Measurements from ENCODE around the gene TMEM207. TPM values are rescaled to one million over a fixed set of nuclear protein-coding genes. Genes with fewer than 3 reads are reported as not detected.
"Not testable (repeated sequence)": the region's sequence is repeated elsewhere in the genome, so short reads cannot be mapped to it uniquely, and the experiment has no call there.

TMEM207 gene
- polyA plus RNA-seq, 4 donors, result 1.6 TPM; not detected in 3

DNA sequence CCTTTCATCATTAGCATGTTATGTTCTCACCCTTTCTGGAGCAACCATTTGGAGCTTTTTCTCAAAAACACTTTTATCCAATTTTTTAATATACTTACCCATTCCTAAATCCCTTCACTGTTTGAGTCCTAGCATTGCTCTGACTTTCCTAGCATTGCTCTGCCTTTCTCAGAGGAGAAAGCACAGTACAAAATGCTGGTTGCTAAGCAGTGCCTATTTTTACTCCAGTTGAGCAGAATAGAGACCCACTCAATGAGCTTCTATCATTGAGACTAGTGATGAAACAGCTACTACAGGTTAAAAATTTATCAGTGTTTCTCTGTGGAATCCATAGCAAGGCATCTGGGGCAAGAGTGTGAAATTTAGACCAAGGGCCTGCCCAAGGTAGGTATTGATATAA, 42.4 kb upstream of the TMEM207 start:
- Histone ChIP-seq H3K27ac (ENCODE audit: low read depth in 1 of 3, low read length in 2 of 3) (no peak overlapping the region), H3K4me1 (ENCODE audit: control insufficient read depth in 3 of 3, insufficient read depth in 2 of 3, low read depth in 1 of 3, low read length in 2 of 3) (no peaks in the 10 kb centered on the region), H3K27me3 (ENCODE audit: control insufficient read depth in 3 of 3, insufficient read depth in 3 of 3, low read length in 3 of 3) (peaks cover 0 to 2% (median 0%) of the 10 kb centered on the region in 3 donors), H3K4me3 (ENCODE audit: low read depth in 1 of 3, low read length in 3 of 3) (no peak overlapping the region), H3K9me3 (ENCODE audit: control insufficient read depth in 2 of 2, insufficient read depth in 1 of 2, low read depth in 1 of 2, low read length in 1 of 2) (no peaks in the 10 kb centered on the region), H3K36me3 (ENCODE audit: control insufficient read depth in 3 of 3, insufficient read depth in 2 of 3, low read depth in 1 of 3, low read length in 3 of 3) (no peaks in the 10 kb centered on the region)
- DNase-seq (no peak), FAIRE-seq (no peak)

DNA sequence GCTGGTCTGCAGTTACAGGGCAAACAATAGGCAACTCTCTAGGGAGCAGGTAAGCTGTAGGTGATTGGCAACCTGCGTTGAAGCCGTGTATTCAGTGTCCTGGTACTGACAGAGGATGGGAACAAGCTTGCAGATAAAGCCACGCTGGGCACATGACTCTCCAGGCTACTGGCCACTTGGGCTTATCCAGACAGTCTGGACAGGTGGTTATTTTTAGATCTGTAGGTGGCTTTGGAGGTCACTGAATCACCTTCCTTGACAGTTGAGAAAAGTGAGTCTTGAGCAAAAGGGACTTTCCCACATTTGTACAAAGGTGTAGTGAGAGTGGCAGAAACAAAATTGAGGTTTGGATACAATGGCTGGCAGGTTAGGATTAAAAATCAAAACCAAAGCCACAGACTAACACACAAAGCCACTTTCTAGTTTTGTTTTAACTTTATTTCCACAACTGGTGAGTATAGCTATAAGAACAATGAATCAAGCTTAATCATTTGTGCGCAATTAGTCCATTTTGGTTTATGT, 41.9 kb upstream of the TMEM207 start:
- no peaks in the 10 kb centered on the region for H3K4me1 ChIP-seq (ENCODE audit: control insufficient read depth in 3 of 3, insufficient read depth in 2 of 3, low read depth in 1 of 3, low read length in 2 of 3)
- FAIRE-seq (no peak), DNase-seq (no peak)
- no peak overlapping the region for H3K27ac ChIP-seq (ENCODE audit: low read depth in 1 of 3, low read length in 2 of 3)
- H3K27me3 ChIP-seq (ENCODE audit: control insufficient read depth in 3 of 3, insufficient read depth in 3 of 3, low read length in 3 of 3), result peaks cover 0 to 2% (median 0%) of the 10 kb centered on the region in 3 donors
- 57 to 71% (median 70%) methylated on average over 4 of the region's 4 CpGs for WGBS, 3 donors
- no peaks in the 10 kb centered on the region for H3K36me3 ChIP-seq (ENCODE audit: control insufficient read depth in 3 of 3, insufficient read depth in 2 of 3, low read depth in 1 of 3, low read length in 3 of 3)
- H3K9me3 ChIP-seq (ENCODE audit: control insufficient read depth in 2 of 2, insufficient read depth in 1 of 2, low read depth in 1 of 2, low read length in 1 of 2), result no peaks in the 10 kb centered on the region
- no peak overlapping the region for H3K4me3 ChIP-seq (ENCODE audit: low read depth in 1 of 3, low read length in 3 of 3)

DNA sequence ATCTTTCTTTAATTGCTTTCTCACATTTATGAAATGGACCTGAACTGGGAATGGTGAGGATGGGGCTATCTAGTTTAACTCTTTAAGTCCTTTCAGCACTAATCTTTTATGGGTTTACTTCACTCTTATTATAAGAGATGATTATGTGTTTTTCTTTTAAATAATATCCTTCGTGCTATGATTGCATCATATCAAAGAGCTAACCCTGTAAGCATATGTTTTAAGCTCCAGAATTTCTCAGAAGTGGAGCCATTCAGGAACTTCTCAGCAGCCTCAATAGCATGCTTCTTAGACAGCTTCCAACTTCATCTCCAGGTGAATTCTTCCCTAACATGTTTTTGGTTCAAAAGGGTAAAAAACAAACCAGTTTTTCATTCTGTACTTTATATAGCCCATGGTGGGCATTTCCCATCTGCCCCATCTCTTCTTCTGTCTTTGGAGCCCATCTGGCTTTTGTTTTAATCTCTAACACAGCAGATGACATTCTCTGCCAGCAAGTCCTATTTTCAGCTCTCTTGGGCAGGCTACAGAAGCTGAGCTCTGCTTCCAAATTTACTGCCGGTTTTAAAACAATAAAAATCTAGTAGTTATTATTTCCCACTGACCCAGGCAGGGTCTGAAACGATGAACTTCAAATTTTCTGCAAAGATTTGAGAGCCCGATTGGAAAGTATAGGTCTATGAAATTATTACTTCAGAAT, 37.4 kb upstream of the TMEM207 start:
- no peak for FAIRE-seq
- no peak overlapping the region for H3K27ac ChIP-seq (ENCODE audit: low read depth in 1 of 3, low read length in 2 of 3)
- 69 to 78% (median 72%) methylated on average over 4 of the region's 4 CpGs for WGBS, 3 donors

DNA sequence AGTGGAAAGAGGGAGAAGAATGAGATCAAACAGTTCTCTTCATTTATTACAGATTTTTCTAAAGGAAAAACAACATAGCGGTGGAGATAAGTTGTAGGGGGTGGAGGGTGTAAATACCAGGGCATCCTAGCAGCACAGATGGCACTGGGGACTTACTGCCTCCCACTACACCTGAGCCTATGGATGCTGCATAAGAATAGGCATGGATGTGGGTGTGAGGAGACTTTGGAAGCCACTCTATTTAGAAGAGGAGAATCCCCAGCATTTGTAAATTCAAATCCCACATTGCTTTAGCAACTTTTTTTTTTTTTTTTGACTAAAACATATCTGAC, 36.8 kb upstream of the TMEM207 start:
- Histone ChIP-seq H3K9me3 (ENCODE audit: control insufficient read depth in 2 of 2, insufficient read depth in 1 of 2, low read depth in 1 of 2, low read length in 1 of 2) (no peaks in the 10 kb centered on the region), H3K27me3 (ENCODE audit: control insufficient read depth in 3 of 3, insufficient read depth in 3 of 3, low read length in 3 of 3) (peaks cover 0 to 2% (median 0%) of the 10 kb centered on the region in 3 donors), H3K36me3 (ENCODE audit: control insufficient read depth in 3 of 3, insufficient read depth in 2 of 3, low read depth in 1 of 3, low read length in 3 of 3) (no peaks in the 10 kb centered on the region), H3K4me1 (ENCODE audit: control insufficient read depth in 3 of 3, insufficient read depth in 2 of 3, low read depth in 1 of 3, low read length in 2 of 3) (no peaks in the 10 kb centered on the region), H3K27ac (ENCODE audit: low read depth in 1 of 3, low read length in 2 of 3) (no peak overlapping the region), H3K4me3 (ENCODE audit: low read depth in 1 of 3, low read length in 3 of 3) (no peak overlapping the region)
- 5 to 22% (median 20%) methylated on average over 1 of the region's 1 CpG for WGBS, 3 donors
- FAIRE-seq, result no peak
- DNase-seq, result no peak

More for the DNA sequence above, 37.4 kb upstream of the TMEM207 start:
- H3K4me3 ChIP-seq (ENCODE audit: low read depth in 1 of 3, low read length in 3 of 3), result no peak overlapping the region
- no peaks in the 10 kb centered on the region for H3K36me3 ChIP-seq (ENCODE audit: control insufficient read depth in 3 of 3, insufficient read depth in 2 of 3, low read depth in 1 of 3, low read length in 3 of 3)
- no peaks in the 10 kb centered on the region for H3K4me1 ChIP-seq (ENCODE audit: control insufficient read depth in 3 of 3, insufficient read depth in 2 of 3, low read depth in 1 of 3, low read length in 2 of 3)
- H3K9me3 ChIP-seq (ENCODE audit: control insufficient read depth in 2 of 2, insufficient read depth in 1 of 2, low read depth in 1 of 2, low read length in 1 of 2), result no peaks in the 10 kb centered on the region
- H3K27me3 ChIP-seq (ENCODE audit: control insufficient read depth in 3 of 3, insufficient read depth in 3 of 3, low read length in 3 of 3), result peaks cover 0 to 2% (median 0%) of the 10 kb centered on the region in 3 donors
- DNase-seq, result no peak

DNA sequence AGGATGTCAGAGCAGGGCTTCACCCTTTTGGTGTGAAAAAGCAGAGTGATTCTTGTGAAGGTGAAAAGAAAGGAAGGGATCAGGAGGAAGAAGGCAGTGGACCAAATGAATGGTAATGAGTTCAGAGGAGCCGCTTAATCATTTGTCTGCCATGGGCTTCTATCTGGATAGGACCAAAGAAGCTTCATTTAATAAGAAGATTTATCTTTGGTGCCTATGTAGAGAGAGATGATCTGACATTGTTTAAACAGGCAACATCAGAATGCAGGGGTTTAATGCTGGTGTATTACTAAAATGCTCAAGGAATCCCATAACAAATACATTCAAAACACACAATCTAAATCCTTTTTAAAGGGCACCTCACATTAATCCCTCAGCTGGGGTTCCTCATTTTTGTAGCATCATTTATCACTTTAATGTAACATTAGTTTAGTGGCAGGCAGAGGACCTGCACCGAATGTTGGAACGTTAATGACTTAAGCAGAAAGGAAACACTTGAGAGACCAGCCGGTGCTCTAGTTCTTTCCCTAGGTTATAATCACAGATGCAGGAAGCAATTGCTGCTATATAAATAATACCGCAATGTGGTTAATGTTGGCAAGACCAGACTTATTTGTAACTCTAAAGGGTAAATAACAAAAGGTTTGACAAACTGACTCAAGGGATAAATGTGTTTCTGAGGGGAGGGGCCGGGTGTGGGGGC, 36.3 kb upstream of the TMEM207 start:
- Histone ChIP-seq H3K36me3 (ENCODE audit: control insufficient read depth in 3 of 3, insufficient read depth in 2 of 3, low read depth in 1 of 3, low read length in 3 of 3) (no peaks in the 10 kb centered on the region), H3K27ac (ENCODE audit: low read depth in 1 of 3, low read length in 2 of 3) (no peak overlapping the region), H3K27me3 (ENCODE audit: control insufficient read depth in 3 of 3, insufficient read depth in 3 of 3, low read length in 3 of 3) (peaks cover 0 to 2% (median 0%) of the 10 kb centered on the region in 3 donors), H3K4me3 (ENCODE audit: low read depth in 1 of 3, low read length in 3 of 3) (no peak overlapping the region), H3K9me3 (ENCODE audit: control insufficient read depth in 2 of 2, insufficient read depth in 1 of 2, low read depth in 1 of 2, low read length in 1 of 2) (no peaks in the 10 kb centered on the region), H3K4me1 (ENCODE audit: control insufficient read depth in 3 of 3, insufficient read depth in 2 of 3, low read depth in 1 of 3, low read length in 2 of 3) (no peaks in the 10 kb centered on the region)
- FAIRE-seq (no peak), DNase-seq (no peak)
- WGBS, 3 donors, result 20 to 24% (median 21%) methylated on average over 6 of the region's 6 CpGs

DNA sequence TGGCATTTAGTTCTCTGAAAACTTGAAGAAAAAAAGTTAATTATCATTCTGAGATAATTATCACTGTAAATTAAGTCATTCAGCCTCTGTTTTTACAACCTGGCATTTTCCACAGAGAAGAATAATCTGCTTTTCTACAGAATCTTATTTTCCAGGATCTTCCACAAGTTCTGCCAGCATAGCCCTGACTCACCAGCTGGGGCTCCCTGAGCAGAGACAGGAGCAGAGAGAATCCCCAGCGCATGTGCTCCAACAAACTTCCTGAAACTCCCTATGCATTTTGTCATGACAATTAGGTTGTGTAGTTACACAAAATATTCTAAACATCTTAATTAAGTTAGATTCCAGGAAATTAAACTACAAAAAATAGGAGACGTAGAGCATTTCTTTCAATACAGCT, 32.1 kb upstream of the TMEM207 start:
- no peaks in the 10 kb centered on the region for H3K36me3 ChIP-seq (ENCODE audit: control insufficient read depth in 3 of 3, insufficient read depth in 2 of 3, low read depth in 1 of 3, low read length in 3 of 3)
- no peaks in the 10 kb centered on the region for H3K9me3 ChIP-seq (ENCODE audit: control insufficient read depth in 2 of 2, insufficient read depth in 1 of 2, low read depth in 1 of 2, low read length in 1 of 2)
- WGBS, 3 donors, result 86 to 90% (median 88%) methylated on average over 2 of the region's 2 CpGs
- FAIRE-seq, result no peak
- no peaks in the 10 kb centered on the region for H3K27me3 ChIP-seq (ENCODE audit: control insufficient read depth in 3 of 3, insufficient read depth in 3 of 3, low read length in 3 of 3)
- no peaks in the 10 kb centered on the region for H3K4me1 ChIP-seq (ENCODE audit: control insufficient read depth in 3 of 3, insufficient read depth in 2 of 3, low read depth in 1 of 3, low read length in 2 of 3)
- no peak overlapping the region for H3K27ac ChIP-seq (ENCODE audit: low read depth in 1 of 3, low read length in 2 of 3)
- DNase-seq, result no peak
- H3K4me3 ChIP-seq (ENCODE audit: low read depth in 1 of 3, low read length in 3 of 3), result no peak overlapping the region

DNA sequence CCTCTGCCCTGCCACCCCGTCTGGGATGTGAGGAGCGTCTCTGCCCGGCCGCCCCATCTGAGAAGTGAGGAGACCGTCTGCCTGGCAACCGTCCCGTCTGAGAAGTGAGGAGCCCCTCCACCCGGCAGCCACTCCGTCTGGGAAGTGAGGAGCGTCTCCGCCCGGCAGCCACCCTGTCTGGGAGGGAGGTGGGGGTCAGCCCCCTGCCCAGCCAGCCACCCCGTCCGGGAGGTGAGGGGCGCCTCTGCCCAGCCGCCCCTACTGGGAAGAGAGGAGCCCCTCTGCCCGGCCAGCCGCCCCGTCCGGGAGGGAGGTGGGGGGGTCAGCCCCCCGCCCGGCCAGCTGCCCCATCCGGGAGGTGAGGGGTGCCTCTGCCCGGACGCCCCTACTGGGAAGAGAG, 23.6 kb upstream of the TMEM207 start:
- not testable (repeated sequence) for DNase-seq; FAIRE-seq; H3K27me3 ChIP-seq (ENCODE audit: control insufficient read depth in 3 of 3, insufficient read depth in 3 of 3, low read length in 3 of 3); H3K36me3 ChIP-seq (ENCODE audit: control insufficient read depth in 3 of 3, insufficient read depth in 2 of 3, low read depth in 1 of 3, low read length in 3 of 3); H3K27ac ChIP-seq (ENCODE audit: low read depth in 1 of 3, low read length in 2 of 3); H3K4me3 ChIP-seq (ENCODE audit: low read depth in 1 of 3, low read length in 3 of 3); H3K4me1 ChIP-seq (ENCODE audit: control insufficient read depth in 3 of 3, insufficient read depth in 2 of 3, low read depth in 1 of 3, low read length in 2 of 3); H3K9me3 ChIP-seq (ENCODE audit: control insufficient read depth in 2 of 2, insufficient read depth in 1 of 2, low read depth in 1 of 2, low read length in 1 of 2)
- WGBS, 3 donors, result 97 to 99% (median 97%) methylated on average over 13 to 25 of the region's 25 CpGs

DNA sequence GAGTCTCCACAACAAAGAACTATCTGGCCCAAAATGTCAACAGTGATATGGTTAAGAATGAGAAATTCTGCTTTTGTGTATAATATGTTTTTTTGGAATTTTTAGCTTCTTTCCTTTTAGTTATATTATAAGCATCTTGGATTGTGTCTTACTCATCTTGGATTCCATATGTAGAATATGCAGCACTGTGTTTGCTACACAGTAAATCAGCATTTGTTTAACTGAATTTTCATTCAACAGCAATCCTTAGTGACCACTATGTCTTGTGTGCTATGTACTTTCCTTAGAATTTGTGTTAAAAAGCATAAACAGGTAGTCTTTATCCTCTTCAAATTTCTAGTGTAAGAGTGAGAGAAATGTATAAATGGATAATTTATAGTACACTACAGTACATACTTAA, 18.2 kb upstream of the TMEM207 start:
- H3K27ac ChIP-seq (ENCODE audit: low read depth in 1 of 3, low read length in 2 of 3), result no peak overlapping the region
- DNase-seq (no peak), FAIRE-seq (no peak)
- H3K27me3 ChIP-seq (ENCODE audit: control insufficient read depth in 3 of 3, insufficient read depth in 3 of 3, low read length in 3 of 3), result no peaks in the 10 kb centered on the region
- H3K36me3 ChIP-seq (ENCODE audit: control insufficient read depth in 3 of 3, insufficient read depth in 2 of 3, low read depth in 1 of 3, low read length in 3 of 3), result no peaks in the 10 kb centered on the region
- H3K4me3 ChIP-seq (ENCODE audit: low read depth in 1 of 3, low read length in 3 of 3), result no peak overlapping the region
- peaks cover 0 to 5% of the 10 kb centered on the region in 2 donors for H3K9me3 ChIP-seq (ENCODE audit: control insufficient read depth in 2 of 2, insufficient read depth in 1 of 2, low read depth in 1 of 2, low read length in 1 of 2)
- H3K4me1 ChIP-seq (ENCODE audit: control insufficient read depth in 3 of 3, insufficient read depth in 2 of 3, low read depth in 1 of 3, low read length in 2 of 3), result no peaks in the 10 kb centered on the region
